ENCODE results near the gene PDC.
"Not testable (repeated sequence)": the region's sequence is repeated elsewhere in the genome, so short reads cannot be mapped to it uniquely, and the experiment has no call there.

Gene PDC

DNA sequence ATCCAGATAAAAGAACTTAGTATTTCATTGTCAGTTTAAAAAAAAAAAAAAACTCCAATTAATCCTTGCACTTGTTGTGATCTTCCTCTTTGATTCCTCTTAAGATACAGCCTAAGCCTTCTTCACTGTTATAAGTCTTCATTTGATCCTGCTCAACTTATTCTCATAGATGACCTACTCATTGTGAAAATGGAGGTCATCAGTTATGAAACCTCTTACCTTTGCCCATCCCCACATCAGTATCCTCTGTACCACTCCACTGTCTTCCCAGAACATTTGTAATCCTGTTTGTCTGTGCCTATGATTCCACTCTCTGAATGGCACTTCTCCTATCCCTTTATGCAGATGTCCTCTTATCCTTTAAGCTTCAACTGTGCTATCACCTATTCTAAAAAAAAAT, 57.3 kb downstream of the PDC start:
- no peaks in the 10 kb centered on the region for H3K4me1 ChIP-seq (ENCODE audit: insufficient read depth, low read length, severe bottlenecking)
- no peaks in the 10 kb centered on the region for H3K9me2 ChIP-seq (ENCODE audit: low read depth, low read length)
- no peaks in the 10 kb centered on the region for H3K79me2 ChIP-seq (ENCODE audit: insufficient read depth, low read length)
- H3K9ac ChIP-seq (ENCODE audit: low read length): no peak overlapping the region
- H3F3A ChIP-seq (ENCODE audit: insufficient read depth, low read length): no peaks in the 10 kb centered on the region
- no peak overlapping the region for H2AFZ ChIP-seq (ENCODE audit: low read length)
- no peaks in the 10 kb centered on the region for H3K9me3 ChIP-seq (ENCODE audit: low read length)
- TF ChIP-seq, protein P1, sequence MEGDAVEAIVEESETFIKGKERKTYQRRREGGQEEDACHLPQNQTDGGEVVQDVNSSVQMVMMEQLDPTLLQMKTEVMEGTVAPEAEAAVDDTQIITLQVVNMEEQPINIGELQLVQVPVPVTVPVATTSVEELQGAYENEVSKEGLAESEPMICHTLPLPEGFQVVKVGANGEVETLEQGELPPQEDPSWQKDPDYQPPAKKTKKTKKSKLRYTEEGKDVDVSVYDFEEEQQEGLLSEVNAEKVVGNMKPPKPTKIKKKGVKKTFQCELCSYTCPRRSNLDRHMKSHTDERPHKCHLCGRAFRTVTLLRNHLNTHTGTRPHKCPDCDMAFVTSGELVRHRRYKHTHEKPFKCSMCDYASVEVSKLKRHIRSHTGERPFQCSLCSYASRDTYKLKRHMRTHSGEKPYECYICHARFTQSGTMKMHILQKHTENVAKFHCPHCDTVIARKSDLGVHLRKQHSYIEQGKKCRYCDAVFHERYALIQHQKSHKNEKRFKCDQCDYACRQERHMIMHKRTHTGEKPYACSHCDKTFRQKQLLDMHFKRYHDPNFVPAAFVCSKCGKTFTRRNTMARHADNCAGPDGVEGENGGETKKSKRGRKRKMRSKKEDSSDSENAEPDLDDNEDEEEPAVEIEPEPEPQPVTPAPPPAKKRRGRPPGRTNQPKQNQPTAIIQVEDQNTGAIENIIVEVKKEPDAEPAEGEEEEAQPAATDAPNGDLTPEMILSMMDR (IDR thresholded peaks at IDR 0.05; ENCODE audit: low read length): no peak
- no peak for TF ChIP-seq EZH2 (IDR thresholded peaks at IDR 0.05; ENCODE audit: borderline replicate concordance, low read length)
- no peaks in the 10 kb centered on the region for H4K20me1 ChIP-seq (ENCODE audit: insufficient read depth, low read length)
- H3K27me3 ChIP-seq (ENCODE audit: insufficient read depth, low read length): no peaks in the 10 kb centered on the region
- H3K4me2 ChIP-seq (ENCODE audit: low read length): no peak overlapping the region
- no peak overlapping the region for H3K4me3 ChIP-seq (ENCODE audit: low read depth, low read length, poor library complexity, severe bottlenecking)
- no peak overlapping the region for H3K27ac ChIP-seq (ENCODE audit: low read depth, low read length, poor library complexity, severe bottlenecking)
- peaks cover 36% of the 10 kb centered on the region for H3K36me3 ChIP-seq (ENCODE audit: insufficient read depth, low read length)

DNA sequence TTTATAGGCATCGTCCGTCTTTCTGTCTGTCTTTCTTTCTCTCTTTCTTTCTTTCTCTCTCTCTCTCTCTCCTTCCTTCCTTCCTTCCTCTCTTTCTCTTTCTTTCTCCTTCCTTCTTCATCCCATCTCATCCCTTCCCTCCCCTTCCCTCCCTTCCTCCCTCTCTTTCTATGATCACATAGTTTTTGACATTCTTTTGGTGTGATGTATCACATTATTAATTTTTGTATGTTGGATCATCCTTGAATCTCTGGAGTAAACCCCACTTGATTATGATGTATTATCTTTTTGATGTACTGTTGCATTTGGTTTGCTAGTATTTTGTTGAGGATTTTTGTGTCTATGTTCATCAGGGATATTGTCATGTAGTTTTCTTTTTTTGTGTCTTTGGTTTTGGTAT, 59.5 kb downstream of the PDC start:
- not testable (repeated sequence) for H3K9me2 ChIP-seq (ENCODE audit: low read depth, low read length); H3K27ac ChIP-seq (ENCODE audit: low read depth, low read length, poor library complexity, severe bottlenecking); H4K20me1 ChIP-seq (ENCODE audit: insufficient read depth, low read length); H3K27me3 ChIP-seq (ENCODE audit: insufficient read depth, low read length); H2AFZ ChIP-seq (ENCODE audit: low read length); H3K9ac ChIP-seq (ENCODE audit: low read length); H3K9me3 ChIP-seq (ENCODE audit: low read length); H3K4me2 ChIP-seq (ENCODE audit: low read length); H3F3A ChIP-seq (ENCODE audit: insufficient read depth, low read length); H3K79me2 ChIP-seq (ENCODE audit: insufficient read depth, low read length); H3K4me1 ChIP-seq (ENCODE audit: insufficient read depth, low read length, severe bottlenecking); H3K4me3 ChIP-seq (ENCODE audit: low read depth, low read length, poor library complexity, severe bottlenecking)
- H3K36me3 ChIP-seq (ENCODE audit: insufficient read depth, low read length): peaks cover 30% of the 10 kb centered on the region

All from OCI-LY1 (cell line).